Measurements from ENCODE around the gene MAPK1. TPM values are rescaled to one million over a fixed set of nuclear protein-coding genes. Genes with fewer than 3 reads are reported as not detected.
A peak's percentile ranks its signal among the peaks of the same experiment; 100 is the strongest.

Gene MAPK1
- total RNA-seq, 1 donor: 74.2 TPM

GRCh38 chr22:21761086-21761485, 106.4 kb downstream of the MAPK1 start:
- TF ChIP-seq CTCF (IDR thresholded peaks at IDR 0.05; ENCODE audit: insufficient read depth, low read length): no peak
- H3K4me3 ChIP-seq (ENCODE audit: low read depth, low read length): no peak overlapping the region

GRCh38 chr22:21760640-21761039, 106.8 kb downstream of the MAPK1 start:
- H3K4me3 ChIP-seq (ENCODE audit: low read depth, low read length): no peak overlapping the region
- DNase-seq (ENCODE audit: low read depth): peak; percentile 29
- TF ChIP-seq CTCF (IDR thresholded peaks at IDR 0.05; ENCODE audit: insufficient read depth, low read length): no peak

More at GRCh38 chr22:21761086-21761485, 106.4 kb downstream of the MAPK1 start:
- no peak for DNase-seq (ENCODE audit: low read depth)

GRCh38 chr22:21759646-21760376, 107.6 kb downstream of the MAPK1 start:
- no peak for DNase-seq (ENCODE audit: low read depth)
- TF ChIP-seq CTCF (IDR thresholded peaks at IDR 0.05; ENCODE audit: insufficient read depth, low read length): no peak

GRCh38 chr22:21759093-21759492, 108.4 kb downstream of the MAPK1 start:
- no peak for TF ChIP-seq CTCF (IDR thresholded peaks at IDR 0.05; ENCODE audit: insufficient read depth, low read length)
- H3K4me3 ChIP-seq (ENCODE audit: low read depth, low read length): no peak overlapping the region
- no peak for DNase-seq (ENCODE audit: low read depth)

More at GRCh38 chr22:21759646-21760376, 107.6 kb downstream of the MAPK1 start:
- no peak overlapping the region for H3K4me3 ChIP-seq (ENCODE audit: low read depth, low read length)

- no peak overlapping the region for H3K4me3 ChIP-seq (ENCODE audit: low read depth, low read length)
- no peak for DNase-seq (ENCODE audit: low read depth)
- no peak for TF ChIP-seq CTCF (IDR thresholded peaks at IDR 0.05; ENCODE audit: insufficient read depth, low read length)
Observed at GRCh38 chr22:21758091-21758864, 109.2 kb downstream of the MAPK1 start.

- DNase-seq (ENCODE audit: low read depth): peak; percentile 81
- no peak for TF ChIP-seq CTCF (IDR thresholded peaks at IDR 0.05; ENCODE audit: insufficient read depth, low read length)
- H3K4me3 ChIP-seq (ENCODE audit: low read depth, low read length): no peak overlapping the region
Observed at GRCh38 chr22:21755851-21756284, 111.6 kb downstream of the MAPK1 start.

All from fibroblast of the aortic adventitia (primary cell).